GM23338 (cell line): Measurements from ENCODE around the gene PPP2R5D. TPM values are rescaled to one million over a fixed set of nuclear protein-coding genes. Genes with fewer than 3 reads are reported as not detected.

Source experiments
- ATAC-seq: fragments of 200-7000 bp; cut with Tn5 transposase; 3 replicates; pipeline ENCODE4 v1.9.1; 2020
- DNase-seq: peaks from one replicate; pipeline ENCODE4 v3.0.0-alpha.2; 2015; ENCODE audit warnings: low spot score
- H2AFZ ChIP-seq: fragments of 200-600 bp; sonication (generic); 2 replicates; pipeline ENCODE4 v1.8.0; 2016; ENCODE audit warnings: antibody characterized with exemption, mild to moderate bottlenecking, moderate library complexity
- H3F3A ChIP-seq: fragments of 200-600 bp; sonication (generic); replicated peaks from 2 replicates; pipeline ENCODE4 v1.8.0; 2017; ENCODE audit warnings: antibody characterized with exemption, mixed run types, low read depth
- H3K27ac ChIP-seq: fragments of 200-600 bp; sonication (generic); 2 replicates; pipeline ENCODE4 v1.6.1; 2016; ENCODE audit warnings: low read depth
- H3K27me3 ChIP-seq: fragments of 200-600 bp; sonication (generic); 2 replicates; pipeline ENCODE4 v1.8.0; 2016; ENCODE audit warnings: mild to moderate bottlenecking, mixed run types, moderate library complexity; ENCODE audit not compliant: insufficient read depth
- H3K36me3 ChIP-seq: fragments of 200-600 bp; sonication (generic); 2 replicates; pipeline ENCODE4 v1.8.0; 2016; ENCODE audit warnings: mild to moderate bottlenecking; ENCODE audit not compliant: insufficient read depth
- H3K4me1 ChIP-seq: fragments of 200-600 bp; sonication (generic); 2 replicates; pipeline ENCODE4 v1.8.0; 2016; ENCODE audit warnings: mild to moderate bottlenecking, moderate library complexity; ENCODE audit not compliant: insufficient read depth
- H3K4me2 ChIP-seq: fragments of 200-600 bp; sonication (generic); 2 replicates; pipeline ENCODE4 v1.7.1; 2017; ENCODE audit warnings: mixed run types
- H3K4me3 ChIP-seq: fragments of 200-600 bp; sonication (generic); 2 replicates; pipeline ENCODE4 v1.6.1; 2016; ENCODE audit warnings: mixed run types
- H3K79me2 ChIP-seq: fragments of 200-600 bp; sonication (generic); replicated peaks from 2 replicates; pipeline ENCODE4 v1.8.0; 2017; ENCODE audit warnings: mild to moderate bottlenecking; ENCODE audit not compliant: insufficient read depth
- H3K9me2 ChIP-seq: fragments of 200-600 bp; sonication (generic); 2 replicates; pipeline ENCODE4 v1.8.0; 2017; ENCODE audit not compliant: insufficient read depth
- H4K20me1 ChIP-seq: fragments of 200-600 bp; sonication (generic); replicated peaks from 2 replicates; pipeline ENCODE4 v1.8.0; 2017; ENCODE audit warnings: mild to moderate bottlenecking; ENCODE audit not compliant: insufficient read depth
- H3K27ac Mint-ChIP-seq: 2 replicates; pipeline ENCODE4 v1.8.0; 2020; ENCODE audit warnings: inconsistent platforms, mild to moderate bottlenecking, moderate library complexity, mixed read lengths
- H3K27me3 Mint-ChIP-seq: 3 replicates; pipeline ENCODE4 v1.8.0; 2022; ENCODE audit warnings: low read depth, mild to moderate bottlenecking, moderate library complexity, mixed read lengths, inconsistent platforms; ENCODE audit not compliant: insufficient read depth, poor library complexity
- H3K36me3 Mint-ChIP-seq: 3 replicates; pipeline ENCODE4 v1.8.0; 2021; ENCODE audit warnings: low read depth, mild to moderate bottlenecking, inconsistent platforms, moderate library complexity, mixed read lengths
- H3K4me1 Mint-ChIP-seq: 3 replicates; pipeline ENCODE4 v1.8.0; 2020; ENCODE audit warnings: mild to moderate bottlenecking, inconsistent platforms, mixed read lengths
- H3K4me3 Mint-ChIP-seq: 3 replicates; pipeline ENCODE4 v1.8.0; 2021; ENCODE audit warnings: moderate library complexity, mild to moderate bottlenecking, inconsistent platforms, mixed read lengths
- H3K9me3 Mint-ChIP-seq: 3 replicates; pipeline ENCODE4 v1.8.0; 2020; ENCODE audit warnings: moderate library complexity, mild to moderate bottlenecking, inconsistent platforms, mixed read lengths
- CREB1 ChIP-seq: fragments of 250-450 bp; sonication (Bioruptor Pico); IDR thresholded peaks from 2 replicates; pipeline ENCODE4 v1.5.0; 2020; ENCODE audit warnings: low read depth, mild to moderate bottlenecking, moderate library complexity
- CTCF ChIP-seq, 2 experiments: fragments of 200-600 bp in 1 of 2; sonication (generic) in 1 of 2; conservative IDR thresholded peaks; 2 replicates each; pipeline versions ENCODE4 v1.5.1 to v1.6.1; 2016 to 2017; ENCODE audit warnings: antibody characterized with exemption in 2 of 2, low read depth in 2 of 2, mild to moderate bottlenecking in 2 of 2, moderate library complexity in 1 of 2
- ETS1 ChIP-seq: IDR thresholded peaks from 2 replicates; pipeline ENCODE4 v1.6.1; 2016; ENCODE audit warnings: antibody characterized with exemption
- EZH2 ChIP-seq: fragments of 200-600 bp; sonication (generic); IDR thresholded peaks from one replicate; pipeline ENCODE4 v1.8.0; 2017; ENCODE audit warnings: antibody characterized with exemption, mild to moderate bottlenecking, low read depth; ENCODE audit not compliant: unreplicated experiment
- EZH2phosphoT487 ChIP-seq: fragments of 200-600 bp; sonication (generic); IDR thresholded peaks from one replicate; pipeline ENCODE4 v1.8.1; 2018; ENCODE audit warnings: antibody characterized with exemption; ENCODE audit not compliant: unreplicated experiment
- JUNB ChIP-seq: IDR thresholded peaks from one replicate; pipeline ENCODE4 v1.6.1; 2016; ENCODE audit warnings: antibody characterized with exemption; ENCODE audit not compliant: unreplicated experiment
- NANOG ChIP-seq: IDR thresholded peaks from 2 replicates; pipeline ENCODE4 v1.6.1; 2016; ENCODE audit warnings: antibody characterized with exemption, borderline replicate concordance
- POLR2AphosphoS5 ChIP-seq: IDR thresholded peaks from 2 replicates; pipeline ENCODE4 v1.6.1; 2016; ENCODE audit warnings: antibody characterized with exemption, low read depth
- STAT1 ChIP-seq: IDR thresholded peaks from one replicate; pipeline ENCODE4 v1.6.1; 2016; ENCODE audit warnings: antibody characterized with exemption; ENCODE audit not compliant: unreplicated experiment
- ZNF114 ChIP-seq: fragments of 250-450 bp; sonication (Bioruptor Pico); IDR thresholded peaks from 2 replicates; pipeline ENCODE4 v1.5.0; 2020; ENCODE audit warnings: mild to moderate bottlenecking, moderate library complexity
- ZNF331 ChIP-seq: fragments of 250-450 bp; sonication (Bioruptor Pico); IDR thresholded peaks from 2 replicates; pipeline ENCODE4 v1.5.0; 2020; ENCODE audit warnings: low read depth, mild to moderate bottlenecking, moderate library complexity
- polyA plus RNA-seq: library from polyadenylated mRNA; unstranded; fragments of >200 nt; fragmentation: Nextera tagmentation; extraction: Ambion mirVana; gene quantifications from 2 replicates; pipeline ENCODE4 v1.2.1, GENCODE V29; 2016
- total RNA-seq: library from RNA; depleted of rRNA; stranded (reverse); fragments of >200 nt; shearing (Covaris generic); gene quantifications from 2 replicates; pipeline ENCODE4 v1.2.3, GENCODE V29; 2014
- TF ChIP-seq, protein P1 (sequence below): fragments of 250-450 bp; sonication (Bioruptor Pico); IDR thresholded peaks from 2 replicates; pipeline ENCODE4 v1.5.0; 2020; ENCODE audit warnings: mild to moderate bottlenecking, moderate library complexity

PPP2R5D gene
- total and polyA plus RNA-seq, 2 experiments from 2014 or later, result 20.0 to 55.3 TPM

- Mint-ChIP-seq H3K27ac (no peak overlapping the region), H3K9me3 (no peaks in the 10 kb centered on the region), H3K27me3 (peaks cover 15% of the 10 kb centered on the region), H3K4me1 (peaks cover 24% of the 10 kb centered on the region), H3K36me3 (peaks cover 80% of the 10 kb centered on the region), H3K4me3 (no peak overlapping the region)
- no peaks in the 10 kb centered on the region for H3K27me3 ChIP-seq
- no peaks in the 10 kb centered on the region for H3K9me2 ChIP-seq
- peaks cover 22% of the 10 kb centered on the region for H4K20me1 ChIP-seq
- H3K36me3 ChIP-seq, result peaks cover 32% of the 10 kb centered on the region
- DNase-seq (no peak), ATAC-seq (no peak)
- H3K27ac ChIP-seq, result no peak overlapping the region
- H3K4me2 ChIP-seq, result no peak overlapping the region
- 0 out of 2 replicates have a peak, but pooled peaks cover 14% of the 10 kb centered on the region for H3F3A ChIP-seq
- peaks cover 41% of the 10 kb centered on the region for H3K79me2 ChIP-seq
- no peak overlapping the region for H3K4me3 ChIP-seq
- TF ChIP-seq STAT1, result no peak
- no peak for TF ChIP-seq CREB1 (CRISPR knock-in tag)
- no peak for TF ChIP-seq CTCF (conservative IDR thresholded peaks at IDR 0.05; ENCODE audit: low read depth in 2 of 2)
- no peak for TF ChIP-seq ZNF331 (CRISPR knock-in tag)
- TF ChIP-seq NANOG, result no peak
- no peak for TF ChIP-seq ETS1
- TF ChIP-seq POLR2AphosphoS5, result no peak
- no peak for TF ChIP-seq EZH2
- TF ChIP-seq JUNB, result no peak
- TF ChIP-seq ZNF114 (CRISPR knock-in tag), result no peak
- no peak for TF ChIP-seq EZH2phosphoT487
- TF ChIP-seq, protein P1, sequence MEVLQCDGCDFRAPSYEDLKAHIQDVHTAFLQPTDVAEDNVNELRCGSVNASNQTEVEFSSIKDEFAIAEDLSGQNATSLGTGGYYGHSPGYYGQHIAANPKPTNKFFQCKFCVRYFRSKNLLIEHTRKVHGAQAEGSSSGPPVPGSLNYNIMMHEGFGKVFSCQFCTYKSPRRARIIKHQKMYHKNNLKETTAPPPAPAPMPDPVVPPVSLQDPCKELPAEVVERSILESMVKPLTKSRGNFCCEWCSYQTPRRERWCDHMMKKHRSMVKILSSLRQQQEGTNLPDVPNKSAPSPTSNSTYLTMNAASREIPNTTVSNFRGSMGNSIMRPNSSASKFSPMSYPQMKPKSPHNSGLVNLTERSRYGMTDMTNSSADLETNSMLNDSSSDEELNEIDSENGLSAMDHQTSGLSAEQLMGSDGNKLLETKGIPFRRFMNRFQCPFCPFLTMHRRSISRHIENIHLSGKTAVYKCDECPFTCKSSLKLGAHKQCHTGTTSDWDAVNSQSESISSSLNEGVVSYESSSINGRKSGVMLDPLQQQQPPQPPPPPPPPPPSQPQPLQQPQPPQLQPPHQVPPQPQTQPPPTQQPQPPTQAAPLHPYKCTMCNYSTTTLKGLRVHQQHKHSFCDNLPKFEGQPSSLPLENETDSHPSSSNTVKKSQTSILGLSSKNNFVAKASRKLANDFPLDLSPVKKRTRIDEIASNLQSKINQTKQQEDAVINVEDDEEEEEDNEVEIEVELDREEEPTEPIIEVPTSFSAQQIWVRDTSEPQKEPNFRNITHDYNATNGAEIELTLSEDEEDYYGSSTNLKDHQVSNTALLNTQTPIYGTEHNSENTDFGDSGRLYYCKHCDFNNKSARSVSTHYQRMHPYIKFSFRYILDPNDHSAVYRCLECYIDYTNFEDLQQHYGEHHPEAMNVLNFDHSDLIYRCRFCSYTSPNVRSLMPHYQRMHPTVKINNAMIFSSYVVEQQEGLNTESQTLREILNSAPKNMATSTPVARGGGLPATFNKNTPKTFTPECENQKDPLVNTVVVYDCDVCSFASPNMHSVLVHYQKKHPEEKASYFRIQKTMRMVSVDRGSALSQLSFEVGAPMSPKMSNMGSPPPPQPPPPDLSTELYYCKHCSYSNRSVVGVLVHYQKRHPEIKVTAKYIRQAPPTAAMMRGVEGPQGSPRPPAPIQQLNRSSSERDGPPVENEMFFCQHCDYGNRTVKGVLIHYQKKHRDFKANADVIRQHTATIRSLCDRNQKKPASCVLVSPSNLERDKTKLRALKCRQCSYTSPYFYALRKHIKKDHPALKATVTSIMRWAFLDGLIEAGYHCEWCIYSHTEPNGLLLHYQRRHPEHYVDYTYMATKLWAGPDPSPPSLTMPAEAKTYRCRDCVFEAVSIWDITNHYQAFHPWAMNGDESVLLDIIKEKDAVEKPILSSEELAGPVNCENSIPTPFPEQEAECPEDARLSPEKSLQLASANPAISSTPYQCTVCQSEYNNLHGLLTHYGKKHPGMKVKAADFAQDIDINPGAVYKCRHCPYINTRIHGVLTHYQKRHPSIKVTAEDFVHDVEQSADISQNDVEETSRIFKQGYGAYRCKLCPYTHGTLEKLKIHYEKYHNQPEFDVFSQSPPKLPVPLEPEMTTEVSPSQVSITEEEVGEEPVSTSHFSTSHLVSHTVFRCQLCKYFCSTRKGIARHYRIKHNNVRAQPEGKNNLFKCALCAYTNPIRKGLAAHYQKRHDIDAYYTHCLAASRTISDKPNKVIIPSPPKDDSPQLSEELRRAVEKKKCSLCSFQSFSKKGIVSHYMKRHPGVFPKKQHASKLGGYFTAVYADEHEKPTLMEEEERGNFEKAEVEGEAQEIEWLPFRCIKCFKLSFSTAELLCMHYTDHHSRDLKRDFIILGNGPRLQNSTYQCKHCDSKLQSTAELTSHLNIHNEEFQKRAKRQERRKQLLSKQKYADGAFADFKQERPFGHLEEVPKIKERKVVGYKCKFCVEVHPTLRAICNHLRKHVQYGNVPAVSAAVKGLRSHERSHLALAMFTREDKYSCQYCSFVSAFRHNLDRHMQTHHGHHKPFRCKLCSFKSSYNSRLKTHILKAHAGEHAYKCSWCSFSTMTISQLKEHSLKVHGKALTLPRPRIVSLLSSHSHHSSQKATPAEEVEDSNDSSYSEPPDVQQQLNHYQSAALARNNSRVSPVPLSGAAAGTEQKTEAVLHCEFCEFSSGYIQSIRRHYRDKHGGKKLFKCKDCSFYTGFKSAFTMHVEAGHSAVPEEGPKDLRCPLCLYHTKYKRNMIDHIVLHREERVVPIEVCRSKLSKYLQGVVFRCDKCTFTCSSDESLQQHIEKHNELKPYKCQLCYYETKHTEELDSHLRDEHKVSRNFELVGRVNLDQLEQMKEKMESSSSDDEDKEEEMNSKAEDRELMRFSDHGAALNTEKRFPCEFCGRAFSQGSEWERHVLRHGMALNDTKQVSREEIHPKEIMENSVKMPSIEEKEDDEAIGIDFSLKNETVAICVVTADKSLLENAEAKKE (CRISPR knock-in tag), result no peak
- H3K4me1 ChIP-seq, result no peaks in the 10 kb centered on the region
- no peak overlapping the region for H2AFZ ChIP-seq
Observed at GRCh38 chr6:42936398-42936797, 48.0 kb upstream of the PPP2R5D start.
